ENCODE data around the gene UBALD1.
"Not testable (repeated sequence)": the region's sequence is repeated elsewhere in the genome, so short reads cannot be mapped to it uniquely, and the experiment has no call there.

Gene UBALD1

GRCh38 chr16:4586291-4586690 is 28.4 kb downstream of the UBALD1 start:
- no peak overlapping the region for H3K27ac ChIP-seq
- DNase-seq (ENCODE audit: low spot score) = no peak
- H3K4me3 ChIP-seq = no peak overlapping the region
- no peak for TF ChIP-seq CTCF (IDR thresholded peaks at IDR 0.05)

GRCh38 chr16:4583906-4584305 is 30.8 kb downstream of the UBALD1 start:
- TF ChIP-seq CTCF (IDR thresholded peaks at IDR 0.05) = no peak
- Histone ChIP-seq H3K27ac (no peak overlapping the region), H3K4me3 (no peak overlapping the region)
- no peak for DNase-seq (ENCODE audit: low spot score)

GRCh38 chr16:4580250-4580649 is 34.4 kb downstream of the UBALD1 start:
- Histone ChIP-seq H3K4me3 (no peak overlapping the region), H3K27ac (no peak overlapping the region)
- DNase-seq (ENCODE audit: low spot score) = no peak
- TF ChIP-seq CTCF (IDR thresholded peaks at IDR 0.05) = no peak

GRCh38 chr16:4578961-4579530 is 35.6 kb downstream of the UBALD1 start:
- Histone ChIP-seq H3K27ac (no peak overlapping the region), H3K4me3 (no peak overlapping the region)
- no peak for TF ChIP-seq CTCF (IDR thresholded peaks at IDR 0.05)
- DNase-seq (ENCODE audit: low spot score) = no peak

GRCh38 chr16:4576008-4576407 is 38.7 kb downstream of the UBALD1 start:
- DNase-seq (ENCODE audit: low spot score) = no peak
- no peak for TF ChIP-seq CTCF (IDR thresholded peaks at IDR 0.05)

GRCh38 chr16:4574919-4575705 is 39.6 kb downstream of the UBALD1 start:
- no peak for TF ChIP-seq CTCF (IDR thresholded peaks at IDR 0.05)
- Histone ChIP-seq H3K27ac (no peak overlapping the region), H3K4me3 (no peak overlapping the region)
- no peak for DNase-seq (ENCODE audit: low spot score)

More at GRCh38 chr16:4576008-4576407, 38.7 kb downstream of the UBALD1 start:
- Histone ChIP-seq H3K4me3 (no peak overlapping the region), H3K27ac (no peak overlapping the region)

- not testable (repeated sequence) for DNase-seq (ENCODE audit: low spot score)
These were observed 40.8 kb downstream of the UBALD1 start for GRCh38 chr16:4573926-4574325.

More at GRCh38 chr16:4573926-4574325, 40.8 kb downstream of the UBALD1 start:
- H3K27ac ChIP-seq, H3K4me3 ChIP-seq: not testable (repeated sequence)

All from coronary artery (tissue), 2 donors.